ENCODE results near the gene SSRP1. TPM values are rescaled to one million over a fixed set of nuclear protein-coding genes. Genes with fewer than 3 reads are reported as not detected.

SSRP1 gene
- polyA plus RNA-seq, 1 donor (not counting 4 experiments of a cell fraction or from before 2014, with no cell fraction given) = 115 TPM

DNA sequence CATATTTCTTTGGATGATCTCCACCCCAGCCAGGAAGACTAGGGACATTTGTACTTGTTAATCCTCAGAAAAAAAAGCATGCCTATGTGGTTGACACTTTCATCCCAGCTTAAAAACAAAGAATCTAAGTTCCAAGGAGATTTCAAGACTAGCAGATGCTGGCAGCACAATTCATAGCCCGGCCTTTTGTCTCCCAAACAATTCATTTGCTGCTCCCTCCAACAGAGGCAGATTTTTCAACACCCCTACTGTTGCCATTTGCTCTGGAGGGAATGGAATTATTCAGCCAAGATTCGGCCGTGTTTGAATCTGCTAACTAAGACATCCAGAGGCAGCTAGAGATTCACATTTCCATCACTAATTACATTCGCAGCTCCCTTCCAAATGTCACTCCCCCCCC lies 17.8 kb upstream of the SSRP1 start:
- Histone ChIP-seq H3K27me3 (ENCODE audit: control insufficient read depth, extremely low read depth, insufficient read depth, low read length) (no peaks in the 10 kb centered on the region), H3K27ac (ENCODE audit: control insufficient read depth, insufficient read depth, low read length) (no peak overlapping the region), H4K20me1 (ENCODE audit: control insufficient read depth, extremely low read depth, insufficient read depth, low read length) (no peaks in the 10 kb centered on the region), H3K4me2 (ENCODE audit: control insufficient read depth, extremely low read depth, insufficient read depth, low read depth, low read length) (no peak overlapping the region), H3K9ac (ENCODE audit: control insufficient read depth, extremely low read depth, insufficient read depth, low read length) (no peak overlapping the region), H2AFZ (ENCODE audit: control insufficient read depth, low read length) (no peak overlapping the region), H3K4me3 (ENCODE audit: control insufficient read depth in 2 of 3, extremely low read depth in 1 of 3, insufficient read depth in 2 of 3, low read depth in 1 of 3, low read length in 3 of 3) (no peak overlapping the region), H3K9me3 (ENCODE audit: control insufficient read depth, low read depth, low read length) (no peaks in the 10 kb centered on the region), H3K79me2 (ENCODE audit: control insufficient read depth, insufficient read depth, low read length) (no peaks in the 10 kb centered on the region), H3K4me1 (ENCODE audit: control insufficient read depth, extremely low read depth, insufficient read depth, low read length) (peaks cover 16% of the 10 kb centered on the region), H3K36me3 (ENCODE audit: control insufficient read depth in 2 of 2, extremely low read depth in 1 of 2, insufficient read depth in 2 of 2, low read length in 2 of 2) (no peaks in the 10 kb centered on the region), H3K9me1 (ENCODE audit: control insufficient read depth, extremely low read depth, insufficient read depth, low read length) (no peaks in the 10 kb centered on the region)
- dilution Hi-C loops (cut with MboI; ENCODE audit: extremely low pct_ligation_motif_present, low sequenced_read_pairs) = no loop called here
- TF ChIP-seq CTCF (optimal IDR thresholded peaks at IDR 0.05 in 1 of 3, IDR thresholded peaks at IDR 0.05 in 1 of 3, conservative IDR thresholded peaks at IDR 0.05 in 1 of 3; ENCODE audit: extremely low read depth in 1 of 3, insufficient read depth in 2 of 3, low read length in 3 of 3) (no peak), EZH2 (IDR thresholded peaks at IDR 0.05; ENCODE audit: low read length) (no peak)
- FAIRE-seq (no peak), DNase-seq (ENCODE audit: low read depth, low spot score) (no peak)

DNA sequence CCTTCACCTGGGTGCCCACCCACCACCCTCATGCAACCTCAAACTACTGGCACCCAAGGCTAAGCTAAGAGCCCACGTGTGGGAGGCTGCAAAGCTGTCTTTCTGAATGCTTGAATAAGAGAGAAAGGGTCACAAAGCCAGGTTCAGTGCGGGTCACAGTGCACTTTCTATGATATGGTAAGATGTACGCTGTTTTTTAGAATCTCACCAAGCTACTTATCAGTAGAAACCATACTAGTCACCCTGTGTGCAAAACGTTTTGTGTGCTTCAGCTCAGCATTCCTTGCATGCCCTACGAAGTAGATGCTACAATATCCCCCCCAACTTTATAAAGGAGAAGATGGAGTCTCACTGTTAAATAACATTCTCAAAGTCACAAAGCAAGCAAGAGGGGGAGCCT lies 17.3 kb upstream of the SSRP1 start:
- no peak for FAIRE-seq
- Histone ChIP-seq H3K9ac (ENCODE audit: control insufficient read depth, extremely low read depth, insufficient read depth, low read length) (no peak overlapping the region), H3K27ac (ENCODE audit: control insufficient read depth, insufficient read depth, low read length) (no peak overlapping the region), H3K27me3 (ENCODE audit: control insufficient read depth, extremely low read depth, insufficient read depth, low read length) (no peaks in the 10 kb centered on the region), H4K20me1 (ENCODE audit: control insufficient read depth, extremely low read depth, insufficient read depth, low read length) (no peaks in the 10 kb centered on the region), H2AFZ (ENCODE audit: control insufficient read depth, low read length) (no peak overlapping the region), H3K79me2 (ENCODE audit: control insufficient read depth, insufficient read depth, low read length) (no peaks in the 10 kb centered on the region), H3K4me2 (ENCODE audit: control insufficient read depth, extremely low read depth, insufficient read depth, low read depth, low read length) (no peak overlapping the region), H3K9me3 (ENCODE audit: control insufficient read depth, low read depth, low read length) (no peaks in the 10 kb centered on the region), H3K36me3 (ENCODE audit: control insufficient read depth in 2 of 2, extremely low read depth in 1 of 2, insufficient read depth in 2 of 2, low read length in 2 of 2) (no peaks in the 10 kb centered on the region), H3K4me1 (ENCODE audit: control insufficient read depth, extremely low read depth, insufficient read depth, low read length) (peaks cover 12% of the 10 kb centered on the region), H3K9me1 (ENCODE audit: control insufficient read depth, extremely low read depth, insufficient read depth, low read length) (no peaks in the 10 kb centered on the region), H3K4me3 (ENCODE audit: control insufficient read depth in 2 of 3, extremely low read depth in 1 of 3, insufficient read depth in 2 of 3, low read depth in 1 of 3, low read length in 3 of 3) (no peak overlapping the region)
- no peak for DNase-seq (ENCODE audit: low read depth, low spot score)
- dilution Hi-C loops (cut with MboI; ENCODE audit: extremely low pct_ligation_motif_present, low sequenced_read_pairs) = no loop called here
- TF ChIP-seq EZH2 (IDR thresholded peaks at IDR 0.05; ENCODE audit: low read length) (no peak), CTCF (optimal IDR thresholded peaks at IDR 0.05 in 1 of 3, IDR thresholded peaks at IDR 0.05 in 1 of 3, conservative IDR thresholded peaks at IDR 0.05 in 1 of 3; ENCODE audit: extremely low read depth in 1 of 3, insufficient read depth in 2 of 3, low read length in 3 of 3) (no peak)

Measured in keratinocyte (primary cell).